AG09319 (cell line): ENCODE data around the gene SLC22A31.

Experiments used
- DNase-seq: peaks from one replicate; pipeline ENCODE4 v3.0.0-alpha.2; 2010; ENCODE audit warnings: low read depth; ENCODE audit errors: extremely low read depth
- CTCF ChIP-seq: IDR thresholded peaks from 2 replicates; pipeline ENCODE4 v1.5.1; 2011; ENCODE audit warnings: low read depth, mild to moderate bottlenecking, inconsistent platforms, low read length, moderate library complexity

Gene SLC22A31

DNA sequence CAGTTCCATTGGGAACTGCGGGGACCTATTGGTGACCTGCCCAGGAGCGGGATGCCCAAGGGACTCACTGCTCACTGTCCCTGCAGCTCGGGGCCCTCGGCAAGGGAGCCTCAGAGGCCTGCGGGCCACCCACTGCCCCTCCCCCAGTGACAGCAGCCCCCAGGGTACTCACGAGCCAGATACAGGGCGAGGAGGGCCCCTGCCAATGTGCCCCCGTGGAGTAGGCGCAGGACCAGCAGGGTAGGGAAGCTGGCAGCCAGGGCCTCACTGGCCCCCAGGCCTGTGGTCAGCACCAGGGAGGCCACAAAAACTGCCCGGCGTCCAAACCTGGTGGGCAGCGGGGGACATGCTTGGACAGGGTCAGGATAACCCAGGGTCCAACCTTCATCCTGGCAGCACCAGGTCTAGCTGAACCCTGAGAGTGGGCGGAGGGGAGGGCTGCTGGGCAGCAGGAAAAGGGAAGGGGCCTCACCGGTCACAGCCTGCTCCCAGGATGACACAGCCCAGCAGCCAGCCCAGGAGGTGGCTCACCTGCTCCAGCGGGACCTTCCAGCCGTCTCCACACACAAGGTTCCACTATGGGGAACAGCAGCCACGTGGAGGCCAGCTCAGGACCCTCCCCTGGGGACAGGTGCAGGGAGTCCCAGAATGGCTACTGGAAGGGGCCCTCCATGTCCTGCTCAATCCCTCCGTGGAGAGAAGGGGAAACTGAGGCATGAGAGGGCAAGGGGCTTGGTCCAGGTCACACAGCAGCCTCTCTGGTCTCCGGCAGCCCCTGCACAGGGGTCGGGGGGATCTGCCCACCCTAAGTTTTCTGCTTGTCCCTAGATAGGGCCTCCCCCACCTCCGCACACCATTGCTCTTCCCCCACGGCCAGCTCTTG, 855 bp downstream of the SLC22A31 start:
- no peak for DNase-seq
- TF ChIP-seq CTCF = no peak

GRCh38 chr16:89198417-89199240, 1.7 kb downstream of the SLC22A31 start:
- no peak for TF ChIP-seq CTCF
- no peak for DNase-seq

- TF ChIP-seq CTCF = no peak
- DNase-seq = no peak
These were observed 2.5 kb downstream of the SLC22A31 start for GRCh38 chr16:89197633-89198416.

DNA sequence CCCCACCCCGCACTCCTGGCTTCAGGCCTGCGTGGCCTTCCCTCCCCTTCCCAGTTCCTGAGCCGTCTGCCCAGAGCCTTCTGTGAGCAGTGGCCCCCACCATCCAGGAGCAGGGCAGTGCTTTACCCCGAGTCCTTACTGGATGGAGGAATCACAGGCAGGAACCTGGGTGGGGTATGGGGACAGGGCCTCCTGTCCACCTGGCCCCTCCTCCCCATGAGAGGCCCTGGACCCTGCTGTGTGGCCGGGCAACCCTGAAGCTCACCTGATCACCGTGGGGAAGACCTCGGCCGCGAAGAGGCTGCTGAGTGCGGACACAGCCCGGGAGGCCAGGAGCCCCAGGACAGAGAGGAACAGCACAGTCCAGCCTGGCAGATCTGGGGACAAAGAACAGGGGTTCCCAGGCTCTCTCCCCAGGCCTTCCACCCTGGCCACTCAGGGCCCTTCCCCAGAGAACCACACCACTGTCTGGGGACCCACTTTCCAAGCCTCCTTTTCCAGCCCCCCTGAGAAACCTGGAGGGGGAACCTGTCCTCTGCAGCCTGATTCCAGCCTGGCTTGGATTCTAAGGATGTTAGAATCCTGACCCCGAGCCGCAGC, 3.2 kb downstream of the SLC22A31 start:
- no peak for DNase-seq
- no peak for TF ChIP-seq CTCF

- DNase-seq = no peak
- no peak for TF ChIP-seq CTCF
These were observed 4.7 kb downstream of the SLC22A31 start for GRCh38 chr16:89195521-89196171.

GRCh38 chr16:89194340-89195311, 5.7 kb downstream of the SLC22A31 start:
- no peak for DNase-seq
- no peak for TF ChIP-seq CTCF
